Smooth muscle cell of the brain vasculature (primary cell): ENCODE data around the gene HNRNPAB.

Experiments used
- DNase-seq: peaks from one replicate; pipeline ENCODE4 v3.0.0-alpha.2; 2012; ENCODE audit warnings: low read depth, low spot score

HNRNPAB gene

GRCh38 chr5:178211095-178212048 is 7.0 kb downstream of the HNRNPAB start:
- no peak for DNase-seq

GRCh38 chr5:178212241-178213002 is 8.1 kb downstream of the HNRNPAB start:
- DNase-seq, result no peak

GRCh38 chr5:178213003-178213461 is 8.7 kb downstream of the HNRNPAB start:
- DNase-seq, result no peak

GRCh38 chr5:178213748-178214151 is 9.4 kb downstream of the HNRNPAB start:
- no peak for DNase-seq

- DNase-seq, result no peak
Observed at GRCh38 chr5:178214160-178214803, 9.9 kb downstream of the HNRNPAB start.

GRCh38 chr5:178215280-178216002 is 11.1 kb downstream of the HNRNPAB start:
- no peak for DNase-seq

- DNase-seq, result no peak
Observed at GRCh38 chr5:178216088-178216534, 11.8 kb downstream of the HNRNPAB start.

GRCh38 chr5:178216779-178217178 is 12.4 kb downstream of the HNRNPAB start:
- no peak for DNase-seq

- no peak for DNase-seq
Observed at GRCh38 chr5:178218237-178218776, 14.0 kb downstream of the HNRNPAB start.

GRCh38 chr5:178218827-178219226 is 14.5 kb downstream of the HNRNPAB start:
- DNase-seq, result no peak

- DNase-seq, result no peak
Observed at GRCh38 chr5:178221282-178221681, 16.9 kb downstream of the HNRNPAB start.

- DNase-seq, result no peak
Observed at GRCh38 chr5:178221853-178222252, 17.5 kb downstream of the HNRNPAB start.

- DNase-seq, result no peak
Observed at GRCh38 chr5:178222292-178222691, 18.0 kb downstream of the HNRNPAB start.

- no peak for DNase-seq
Observed at GRCh38 chr5:178223196-178223773, 19.0 kb downstream of the HNRNPAB start.

GRCh38 chr5:178223828-178224335 is 19.5 kb downstream of the HNRNPAB start:
- no peak for DNase-seq

- DNase-seq, result no peak
Observed at GRCh38 chr5:178224403-178224802, 20.1 kb downstream of the HNRNPAB start.

GRCh38 chr5:178225174-178225573 is 20.8 kb downstream of the HNRNPAB start:
- no peak for DNase-seq

- DNase-seq, result no peak
Observed at GRCh38 chr5:178227138-178227659, 22.9 kb downstream of the HNRNPAB start.

GRCh38 chr5:178227929-178228328 is 23.6 kb downstream of the HNRNPAB start:
- DNase-seq, result no peak

- no peak for DNase-seq
Observed at GRCh38 chr5:178228609-178229008, 24.3 kb downstream of the HNRNPAB start.
